Testis (tissue), 2 donors: ENCODE measurements around the gene MAPRE3.

ENCODE experiments used
- POLR2A ChIP-seq: fragments of 450-650 bp; IDR thresholded peaks from one replicate; pipeline ENCODE4 v1.6.1; 2017; ENCODE audit warnings: antibody characterized with exemption, mild to moderate bottlenecking, moderate library complexity
- TF ChIP-seq, protein P1 (sequence below), 3 experiments: fragments of 450-650 bp in 2 of 3; fragments of 200-600 bp in 1 of 3; sonication (generic) in 1 of 3; IDR thresholded peaks; one replicate each; pipeline ENCODE4 v1.5.1; 2016 to 2019; ENCODE audit warnings: antibody characterized with exemption in 3 of 3, mild to moderate bottlenecking in 2 of 3, moderate library complexity in 1 of 3

DNA sequence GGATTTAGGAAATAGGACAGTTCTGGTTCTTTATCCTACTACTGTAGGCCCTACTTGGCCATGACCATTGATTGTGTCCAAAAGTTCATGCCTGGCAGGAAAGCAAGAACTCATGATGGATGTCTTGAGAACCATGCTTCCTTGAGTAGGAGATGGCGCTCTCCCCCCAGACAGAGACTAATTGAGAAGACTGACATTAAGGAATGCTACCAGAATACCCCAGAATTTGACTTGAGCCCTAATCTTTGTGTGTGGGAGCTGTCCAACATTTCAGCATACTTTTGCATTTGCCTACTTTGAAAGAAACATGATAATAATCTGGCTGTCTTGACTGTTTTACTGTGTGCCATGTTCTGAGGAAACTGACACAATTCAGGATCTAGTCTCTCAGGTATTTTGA lies 23.3 kb downstream of the MAPRE3 start:
- TF ChIP-seq, protein P1, sequence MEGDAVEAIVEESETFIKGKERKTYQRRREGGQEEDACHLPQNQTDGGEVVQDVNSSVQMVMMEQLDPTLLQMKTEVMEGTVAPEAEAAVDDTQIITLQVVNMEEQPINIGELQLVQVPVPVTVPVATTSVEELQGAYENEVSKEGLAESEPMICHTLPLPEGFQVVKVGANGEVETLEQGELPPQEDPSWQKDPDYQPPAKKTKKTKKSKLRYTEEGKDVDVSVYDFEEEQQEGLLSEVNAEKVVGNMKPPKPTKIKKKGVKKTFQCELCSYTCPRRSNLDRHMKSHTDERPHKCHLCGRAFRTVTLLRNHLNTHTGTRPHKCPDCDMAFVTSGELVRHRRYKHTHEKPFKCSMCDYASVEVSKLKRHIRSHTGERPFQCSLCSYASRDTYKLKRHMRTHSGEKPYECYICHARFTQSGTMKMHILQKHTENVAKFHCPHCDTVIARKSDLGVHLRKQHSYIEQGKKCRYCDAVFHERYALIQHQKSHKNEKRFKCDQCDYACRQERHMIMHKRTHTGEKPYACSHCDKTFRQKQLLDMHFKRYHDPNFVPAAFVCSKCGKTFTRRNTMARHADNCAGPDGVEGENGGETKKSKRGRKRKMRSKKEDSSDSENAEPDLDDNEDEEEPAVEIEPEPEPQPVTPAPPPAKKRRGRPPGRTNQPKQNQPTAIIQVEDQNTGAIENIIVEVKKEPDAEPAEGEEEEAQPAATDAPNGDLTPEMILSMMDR (IDR thresholded peaks at IDR 0.05) = no peak
- no peak for TF ChIP-seq POLR2A
